GM12878 (cell line): ENCODE results near the gene ITGA2. TPM values are rescaled to one million over a fixed set of nuclear protein-coding genes. Genes with fewer than 3 reads are reported as not detected.
"Not testable (repeated sequence)": the region's sequence is repeated elsewhere in the genome, so short reads cannot be mapped to it uniquely, and the experiment has no call there.

Source experiments
- ATAC-seq: fragments of 200-7000 bp; cut with Tn5 transposase; 3 replicates; pipeline ENCODE4 v1.9.1; 2020; ENCODE audit warnings: mild to moderate bottlenecking, moderate library complexity
- BruUV-seq: library from RNA; stranded (reverse); fragments of 400-500 nt; replicated peaks from 2 replicates; lab custom pipeline; 2021; lab: Mats Ljungman, UMichigan
- CTCF ChIA-PET: fragments of 300-600 bp; sonication (Branson Sonifier 250); formaldehyde crosslinking; extraction: SDS; loops from one replicate; lab custom pipeline; 2021; ENCODE audit warnings: inconsistent platforms; lab: Yijun Ruan, JAX
- POLR2A ChIA-PET: fragments of 350-600 bp; formaldehyde crosslinking; extraction: SDS; loops from one replicate; lab custom pipeline; 2021; ENCODE audit warnings: inconsistent platforms; lab: Charles Lee
- RAD21 ChIA-PET: fragments of 300-600 bp; sonication (Branson Sonifier 250); formaldehyde crosslinking; loops from one replicate; lab custom pipeline; 2023; ENCODE audit warnings: antibody characterized with exemption; ENCODE audit not compliant: unreplicated experiment; lab: Charles Lee
- SMC1A ChIA-PET: fragments of 300-600 bp; sonication (Branson Sonifier 250); formaldehyde crosslinking; loops from one replicate; lab custom pipeline; 2023; ENCODE audit not compliant: unreplicated experiment, uncharacterized antibody; lab: Charles Lee
- DNase-seq: peaks from one replicate; pipeline ENCODE4 v3.0.0-alpha.2; 2011; ENCODE audit warnings: low read depth, low spot score
- FAIRE-seq: peaks from 3 replicates; lab custom pipeline; 2011; peaks lifted over from hg19 to GRCh38; lab: Jason Lieb, UNC
- H2AFZ ChIP-seq: 2 replicates; pipeline ENCODE4 v1.6.0; 2011; ENCODE audit warnings: low read depth, low read length, control low read depth; ENCODE audit not compliant: control insufficient read depth
- H3K27ac ChIP-seq: 2 replicates; pipeline ENCODE4 v1.5.1; 2011; ENCODE audit warnings: control low read depth; ENCODE audit not compliant: control insufficient read depth, insufficient read depth
- H3K27me3 ChIP-seq, 2 experiments: replicated peaks in 1 of 2; 2 replicates each; pipeline versions ENCODE4 v1.6.0 to v1.6.1; 2011; ENCODE audit warnings: low read length in 1 of 2; ENCODE audit not compliant: control insufficient read depth in 2 of 2, insufficient read depth in 2 of 2
- H3K36me3 ChIP-seq, 2 experiments: 2 replicates each; pipeline ENCODE4 v1.5.1; 2011; ENCODE audit warnings: low read length in 1 of 2; ENCODE audit not compliant: control insufficient read depth in 2 of 2, insufficient read depth in 2 of 2
- H3K4me1 ChIP-seq: 2 replicates; pipeline ENCODE4 v1.6.1; 2011; ENCODE audit warnings: mild to moderate bottlenecking, low read length, moderate library complexity, mixed read lengths; ENCODE audit not compliant: control insufficient read depth, insufficient read depth
- H3K4me2 ChIP-seq: 2 replicates; pipeline ENCODE4 v1.6.0; 2011; ENCODE audit warnings: control low read depth; ENCODE audit not compliant: control insufficient read depth, insufficient read depth
- H3K4me3 ChIP-seq: fragments of 200-600 bp; sonication (generic); 2 replicates; pipeline ENCODE4 v1.5.1; 2016
- H3K79me2 ChIP-seq: 2 replicates; pipeline ENCODE4 v1.6.0; 2011; ENCODE audit warnings: low read length; ENCODE audit not compliant: control insufficient read depth, insufficient read depth
- H3K9ac ChIP-seq: 2 replicates; pipeline ENCODE4 v1.8.0; 2011; ENCODE audit warnings: low read length, control low read depth, mixed read lengths; ENCODE audit not compliant: control insufficient read depth, insufficient read depth
- H3K9me3 ChIP-seq: replicated peaks from 3 replicates; pipeline ENCODE4 v1.5.1; 2011; ENCODE audit warnings: mild to moderate bottlenecking, low read length; ENCODE audit not compliant: control insufficient read depth, insufficient read depth
- H4K20me1 ChIP-seq: 2 replicates; pipeline ENCODE4 v1.6.0; 2011; ENCODE audit not compliant: control insufficient read depth, insufficient read depth
- ATF7 ChIP-seq: fragments of 450-650 bp; IDR thresholded peaks from 2 replicates; pipeline ENCODE4 v1.6.1; 2016; ENCODE audit warnings: low read depth, mild to moderate bottlenecking
- CREB1 ChIP-seq: IDR thresholded peaks from 2 replicates; pipeline ENCODE4 v1.6.1; 2012; ENCODE audit warnings: low read depth, mild to moderate bottlenecking, inconsistent platforms
- ETV6 ChIP-seq, 2 experiments: fragments of 450-650 bp in 1 of 2; IDR thresholded peaks in 1 of 2; conservative IDR thresholded peaks in 1 of 2; 2 replicates each; pipeline ENCODE4 v1.6.1; 2014; ENCODE audit warnings: antibody characterized with exemption in 1 of 2, borderline replicate concordance in 1 of 2, low read depth in 1 of 2, mild to moderate bottlenecking in 1 of 2, moderate library complexity in 1 of 2
- HDAC6 ChIP-seq: fragments of 200-600 bp; sonication (generic); IDR thresholded peaks from one replicate; pipeline ENCODE4 v1.8.0; 2017; ENCODE audit warnings: antibody characterized with exemption; ENCODE audit not compliant: unreplicated experiment
- JUNB ChIP-seq: IDR thresholded peaks from 2 replicates; pipeline ENCODE4 v1.6.1; 2016; ENCODE audit warnings: antibody characterized with exemption, mild to moderate bottlenecking
- KDM1A ChIP-seq: fragments of 200-600 bp; sonication (generic); IDR thresholded peaks from 2 replicates; pipeline ENCODE4 v1.6.1; 2016; ENCODE audit warnings: borderline replicate concordance
- NFXL1 ChIP-seq: fragments of 450-650 bp; IDR thresholded peaks from 2 replicates; pipeline ENCODE4 v1.6.1; 2017; ENCODE audit warnings: antibody characterized with exemption, mild to moderate bottlenecking, borderline replicate concordance
- SMARCA5 ChIP-seq: fragments of 450-650 bp; IDR thresholded peaks from 2 replicates; pipeline ENCODE4 v1.6.1; 2017; ENCODE audit warnings: mild to moderate bottlenecking
- SMC3 ChIP-seq: IDR thresholded peaks from 2 replicates; pipeline ENCODE4 v1.6.1; 2011; ENCODE audit warnings: low read length, improper control_type of control experiment, borderline replicate concordance
- ZNF274 ChIP-seq: IDR thresholded peaks from one replicate; pipeline ENCODE4 v1.8.0; 2011; ENCODE audit not compliant: insufficient read length, insufficient read depth
- WGBS: methylation state at CpG from one replicate; pipeline ENCODE4 v1.1.6; 2016; ENCODE audit warnings: low lambda C conversion rate; ENCODE audit not compliant: insufficient replicate concordance, insufficient coverage; ENCODE audit errors: missing lambda C conversion rate; 5-methylcytosine and 5-hydroxymethylcytosine counted together
- in situ Hi-C: fragments of 300-500 bp; cut with MboI; formaldehyde crosslinking; loops from 9 replicates; pipeline ENCODE4 v1.14.3; 2018; ENCODE audit warnings: mixed read lengths
- intact Hi-C: fragments of 100-400 bp; cut with micrococcal nuclease; formaldehyde crosslinking; loops from one replicate; pipeline ENCODE4 v1.14.2; 2022; ENCODE audit not compliant: unreplicated experiment
- polyA plus RNA-seq, 11 experiments: library from polyadenylated mRNA; depleted of rRNA in 4 of 11; unstranded in 6 of 11; stranded (reverse) in 5 of 11; fragments of >200 nt; fragmentation: Nextera tagmentation in 4 of 11; fragmentation: Illumina TruSeq in 1 of 11; extraction: Ambion mirVana in 4 of 11; extraction: Trizol in 1 of 11; gene quantifications; 1 replicate in 1 of 11; 2 replicates in 10 of 11; pipeline versions ENCODE4 v1.2.1 to v1.2.3, GENCODE V29; 2011 to 2016; ENCODE audit warnings: inconsistent platforms in 2 of 11, missing spikeins in 2 of 11, low read depth in 1 of 11
- total RNA-seq, 4 experiments: library from RNA; depleted of rRNA in 3 of 4; stranded (reverse); fragments of >200 nt in 3 of 4; fragmentation: Illumina TruSeq in 1 of 4; extraction: Trizol in 1 of 4; gene quantifications; 2 replicates each; pipeline versions ENCODE4 v1.2.1 to v1.2.3, GENCODE V29; 2013 to 2021
- TF ChIP-seq, protein P1 (sequence below): IDR thresholded peaks from 2 replicates; pipeline ENCODE4 v1.6.1; 2011; ENCODE audit warnings: low read depth, mild to moderate bottlenecking, low read length, moderate library complexity, borderline replicate concordance; ENCODE audit errors: extremely low read depth

The ITGA2 gene
- total and polyA plus RNA-seq, 10 of the 15 experiments (the other 5 are each of a cell fraction or from before 2014, with no cell fraction given), result under 0.01 to 0.13 (median 0.03) TPM; not detected in 6

DNA sequence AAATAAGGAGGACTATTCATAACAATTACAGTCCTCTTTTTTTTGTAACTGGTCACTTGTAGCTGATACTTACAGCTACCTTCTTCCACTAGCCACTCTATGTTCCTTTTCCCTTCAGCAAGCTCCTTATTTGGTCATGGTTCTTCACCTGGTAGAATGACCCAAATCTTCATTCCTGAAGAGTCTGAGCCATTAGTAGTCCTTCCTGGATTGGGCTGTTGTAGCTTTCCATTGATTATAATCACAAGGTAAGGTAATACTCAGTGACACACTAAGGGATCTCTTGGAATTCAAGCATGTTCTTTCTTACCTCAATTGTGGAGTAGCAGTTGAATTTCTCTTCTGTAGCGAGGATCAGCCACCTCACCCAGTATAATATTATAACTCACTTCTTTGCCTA lies 25.5 kb upstream of the ITGA2 start (continued):
- TF ChIP-seq ETV6 (conservative IDR thresholded peaks at IDR 0.05 in 1 of 2, IDR thresholded peaks at IDR 0.05 in 1 of 2; ENCODE audit: borderline replicate concordance in 1 of 2, low read depth in 1 of 2), result no peak
- no peak for TF ChIP-seq ZNF274
- no peak for TF ChIP-seq SMC3
- TF ChIP-seq JUNB, result no peak
- no peak for TF ChIP-seq HDAC6
- TF ChIP-seq CREB1, result no peak
- TF ChIP-seq, all 136 proteins: peak for 0

DNA sequence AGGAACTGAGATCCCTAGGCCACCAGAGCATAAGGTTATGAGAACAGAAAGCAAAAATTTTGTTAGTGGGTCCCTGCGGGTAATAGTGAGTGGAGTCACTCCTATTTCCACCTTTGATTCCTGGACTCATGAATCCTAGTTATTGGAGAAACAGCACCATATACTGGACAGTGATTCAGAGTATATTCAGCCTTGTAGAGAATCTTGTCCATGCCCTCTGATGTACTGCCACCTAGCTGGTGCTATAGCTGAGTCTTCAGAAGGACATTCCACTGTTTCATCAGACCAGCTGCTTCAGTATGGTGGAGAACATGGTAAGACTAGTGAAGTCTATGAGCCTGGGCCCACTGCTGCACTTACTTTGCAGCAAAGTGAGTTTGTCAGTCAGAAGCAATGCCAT lies 25.0 kb upstream of the ITGA2 start:
- Histone ChIP-seq H3K4me3 (no peak overlapping the region), H3K27me3 (no peaks in the 10 kb centered on the region), H3K27ac (no peak overlapping the region), H4K20me1 (no peaks in the 10 kb centered on the region), H3K9me3 (no peaks in the 10 kb centered on the region)
- BruUV-seq, result no TSS peak
- POLR2A ChIA-PET, result no interaction called here
- DNase-seq, result no peak
- intact Hi-C loops, result no loop called here
- TF ChIP-seq SMARCA5 (no peak), NFXL1 (no peak), KDM1A (no peak), ATF7 (no peak), ZNF274 (no peak)
- TF ChIP-seq, protein P1, sequence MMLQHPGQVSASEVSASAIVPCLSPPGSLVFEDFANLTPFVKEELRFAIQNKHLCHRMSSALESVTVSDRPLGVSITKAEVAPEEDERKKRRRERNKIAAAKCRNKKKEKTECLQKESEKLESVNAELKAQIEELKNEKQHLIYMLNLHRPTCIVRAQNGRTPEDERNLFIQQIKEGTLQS, result no peak
- TF ChIP-seq, all 136 proteins: peak for 0
- WGBS, result 47% methylated on average over 1 of the region's 1 CpG
- FAIRE-seq (no peak), ATAC-seq (no peak)
- Histone ChIP-seq H3K79me2 (no peaks in the 10 kb centered on the region), H3K4me2 (no peak overlapping the region), H2AFZ (no peak overlapping the region), H3K36me3 (no peaks in the 10 kb centered on the region), H3K4me1 (no peaks in the 10 kb centered on the region), H3K9ac (no peak overlapping the region)
- CTCF ChIA-PET, result interaction anchor here (0.6 to 1.5 kb wide), 3 partner anchors 15 to 206 kb away, joined by 3 to 5 read pairs (median 3); no protein-coding TSS in a partner anchor
- in situ Hi-C loops, result no loop called here
- SMC1A ChIA-PET, result interaction anchor here (1.5 kb wide), 1 partner anchor 14 kb away, joined by 4 read pairs; no protein-coding TSS in a partner anchor
- RAD21 ChIA-PET, result interaction anchor here (0.7 kb wide), 1 partner anchor 10 kb away, joined by 3 read pairs; no protein-coding TSS in a partner anchor

DNA sequence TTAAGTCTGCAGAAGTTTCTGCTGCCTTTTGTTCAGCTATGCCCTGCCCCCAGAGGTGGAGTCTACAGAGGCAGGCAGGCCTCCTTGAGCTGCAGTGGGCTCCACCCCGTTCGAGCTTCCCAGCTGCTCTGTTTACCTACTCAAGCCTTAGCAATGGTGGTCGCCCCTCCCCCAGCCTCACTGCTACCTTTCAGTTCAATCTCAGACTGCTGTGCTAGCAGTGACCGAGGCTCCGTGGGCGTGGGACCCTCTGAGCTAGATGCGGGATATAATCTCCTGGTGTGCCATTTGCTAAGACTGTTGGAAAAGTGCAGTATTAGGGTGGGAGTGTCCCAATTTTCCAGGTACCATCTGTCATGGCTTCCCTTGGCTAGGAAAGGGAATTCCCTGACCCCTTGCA lies 13.0 kb upstream of the ITGA2 start:
- DNase-seq, FAIRE-seq, ATAC-seq, BruUV-seq, H4K20me1 ChIP-seq, in situ Hi-C loops, H3K36me3 ChIP-seq, H3K79me2 ChIP-seq, H2AFZ ChIP-seq, H3K4me3 ChIP-seq, SMC1A ChIA-PET, H3K27me3 ChIP-seq, H3K4me1 ChIP-seq, H3K4me2 ChIP-seq, H3K9me3 ChIP-seq, intact Hi-C loops, RAD21 ChIA-PET, H3K27ac ChIP-seq, H3K9ac ChIP-seq, POLR2A ChIA-PET: not testable (repeated sequence)
- WGBS, result 29% methylated on average over 7 of the region's 7 CpGs
- CTCF ChIA-PET, result interaction anchor here (1.2 kb wide), 1 partner anchor 10 kb away, joined by 3 read pairs; no protein-coding TSS in a partner anchor
